Neural cell (in vitro differentiated cells): Measurements from ENCODE around the gene RASGEF1C.

Source experiments
- EP300 ChIP-seq: fragments of 450-650 bp; conservative IDR thresholded peaks from 2 replicates; pipeline ENCODE4 v1.6.1; 2014; ENCODE audit warnings: antibody characterized with exemption, mild to moderate bottlenecking, moderate library complexity; ENCODE audit not compliant: poor library complexity, severe bottlenecking
- POLR2AphosphoS5 ChIP-seq: IDR thresholded peaks from 2 replicates; pipeline ENCODE4 v1.6.1; 2012
- RAD21 ChIP-seq: fragments of 450-650 bp; conservative IDR thresholded peaks from 2 replicates; pipeline ENCODE4 v1.6.1; 2014; ENCODE audit warnings: antibody characterized with exemption, mild to moderate bottlenecking, moderate library complexity

DNA sequence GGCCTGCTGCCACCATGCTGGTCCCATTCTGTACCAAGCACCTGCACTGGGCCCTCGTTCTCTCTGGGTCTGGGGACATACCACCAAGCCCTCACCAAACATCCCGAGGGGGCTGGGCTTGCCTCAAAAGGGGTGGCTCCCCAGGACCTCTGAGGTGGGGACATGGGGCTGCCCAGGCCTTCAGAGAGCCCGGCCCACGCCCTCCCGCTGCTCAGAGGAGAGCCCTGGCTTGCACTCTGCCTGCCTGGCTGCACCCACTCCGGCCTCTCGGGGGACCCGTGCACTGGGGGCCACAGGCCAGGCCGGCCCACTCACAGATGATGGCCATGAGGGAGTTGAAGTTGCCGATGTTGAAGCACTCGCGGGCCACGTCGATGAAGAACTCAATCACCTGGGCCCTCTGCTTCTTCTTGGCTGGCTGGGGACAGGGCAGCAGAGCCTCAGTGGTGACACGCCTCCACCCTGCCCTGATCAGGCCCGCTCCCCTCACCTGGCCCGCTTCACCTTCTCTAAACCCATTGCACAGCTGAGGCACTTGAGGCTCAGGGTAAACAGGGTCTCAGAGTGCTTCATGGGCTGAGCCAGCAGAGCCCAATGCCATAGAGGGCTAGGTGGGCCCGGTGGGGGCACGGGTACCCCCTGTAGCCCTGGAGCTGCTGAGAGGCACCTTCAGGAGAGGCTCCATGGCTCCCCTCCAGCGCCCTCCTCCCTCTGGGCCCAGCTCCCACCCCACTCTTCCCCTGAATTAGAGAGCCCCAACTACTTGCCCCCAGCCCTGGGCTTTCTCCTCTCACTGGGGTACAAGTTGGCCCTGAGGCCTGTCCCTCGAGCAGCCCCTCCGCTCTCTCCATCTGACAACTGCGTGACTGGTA, 89.7 kb downstream of the RASGEF1C start:
- TF ChIP-seq RAD21 (no peak), POLR2AphosphoS5 (no peak), EP300 (no peak)
